H1 (cell line): ENCODE results near the gene GRXCR1. TPM values are rescaled to one million over a fixed set of nuclear protein-coding genes. Genes with fewer than 3 reads are reported as not detected.

Experiments used
- CTCF ChIA-PET: fragments of 300-600 bp; sonication (Branson Sonifier 250); formaldehyde crosslinking; loops from one replicate; lab custom pipeline; 2021; ENCODE audit not compliant: partially characterized antibody; lab: Charles Lee
- POLR2A ChIA-PET: fragments of 300-600 bp; sonication (Branson Sonifier 250); formaldehyde crosslinking; loops from one replicate; lab custom pipeline; 2021; ENCODE audit warnings: inconsistent platforms; ENCODE audit not compliant: partially characterized antibody; lab: Charles Lee
- DNase-seq, 2 experiments: peaks; one replicate each; pipeline versions ENCODE4 v3.0.0 to v3.0.0-alpha.2; 2010 to 2022; ENCODE audit warnings: low spot score in 2 of 2, low read depth in 1 of 2, mixed read lengths in 1 of 2
- FAIRE-seq: peaks from 2 replicates; lab custom pipeline; 2011; peaks lifted over from hg19 to GRCh38; lab: Jason Lieb, UNC
- H2AFZ ChIP-seq: 2 replicates; pipeline ENCODE4 v1.8.1; 2012; ENCODE audit warnings: low read length, inconsistent platforms
- H2AK5ac ChIP-seq: 2 replicates; pipeline ENCODE4 v1.6.1; 2013; ENCODE audit warnings: low read depth, low read length
- H2BK120ac ChIP-seq: replicated peaks from 2 replicates; pipeline ENCODE3; 2013; ENCODE audit warnings: low read depth, low read length, inconsistent platforms
- H2BK12ac ChIP-seq: 2 replicates; pipeline ENCODE4 v1.6.1; 2013; ENCODE audit warnings: low read depth, low read length
- H2BK15ac ChIP-seq: 2 replicates; pipeline ENCODE4 v1.6.1; 2013; ENCODE audit warnings: low read length
- H2BK20ac ChIP-seq: 2 replicates; pipeline ENCODE4 v1.6.1; 2013; ENCODE audit warnings: low read length
- H2BK5ac ChIP-seq: 2 replicates; pipeline ENCODE4 v1.6.1; 2013; ENCODE audit warnings: low read depth, low read length
- H3K14ac ChIP-seq: 2 replicates; pipeline ENCODE4 v1.6.1; 2013; ENCODE audit warnings: inconsistent platforms; ENCODE audit not compliant: insufficient read length
- H3K18ac ChIP-seq: 2 replicates; pipeline ENCODE4 v1.6.1; 2013; ENCODE audit warnings: low read length; ENCODE audit errors: extremely low read depth
- H3K23ac ChIP-seq: 2 replicates; pipeline ENCODE4 v1.6.1; 2013; ENCODE audit warnings: inconsistent platforms; ENCODE audit not compliant: insufficient read length
- H3K23me2 ChIP-seq: 2 replicates; pipeline ENCODE4 v1.6.1; 2013; ENCODE audit warnings: low read depth, low read length
- H3K27ac ChIP-seq: 2 replicates; pipeline ENCODE4 v1.6.1; 2011; ENCODE audit warnings: low read depth, low read length, inconsistent platforms
- H3K27me3 ChIP-seq, 4 experiments: replicated peaks in 1 of 4; 1 replicate in 1 of 4; 2 replicates in 3 of 4; pipeline versions ENCODE4 v1.6.1 to v1.8.1; 2011 to 2013; ENCODE audit warnings: low read length in 3 of 4, mild to moderate bottlenecking in 3 of 4, inconsistent platforms in 2 of 4, mixed read lengths in 2 of 4, moderate library complexity in 1 of 4; ENCODE audit not compliant: control insufficient read depth in 3 of 4, insufficient read depth in 3 of 4; ENCODE audit errors: extremely low read depth in 1 of 4
- H3K36me3 ChIP-seq, 4 experiments: 2 replicates each; pipeline versions ENCODE4 v1.6.1 to v1.8.1; 2011 to 2013; ENCODE audit warnings: mild to moderate bottlenecking in 4 of 4, low read length in 3 of 4, moderate library complexity in 2 of 4, control low read depth in 1 of 4, inconsistent platforms in 1 of 4; ENCODE audit not compliant: insufficient read depth in 4 of 4, control insufficient read depth in 2 of 4
- H3K4ac ChIP-seq: replicated peaks from 2 replicates; pipeline ENCODE3; 2013; ENCODE audit warnings: low read length, low read depth, mixed read lengths, inconsistent platforms; ENCODE audit not compliant: insufficient read length
- H3K4me1 ChIP-seq, 4 experiments: replicated peaks in 1 of 4; 1 replicate in 1 of 4; 2 replicates in 3 of 4; pipeline versions ENCODE4 v1.6.1 to v1.8.1; 2011 to 2013; ENCODE audit warnings: low read length in 3 of 4, inconsistent platforms in 2 of 4, mixed read lengths in 1 of 4; ENCODE audit not compliant: insufficient read depth in 4 of 4, control insufficient read depth in 3 of 4
- H3K4me2 ChIP-seq, 2 experiments: 2 replicates each; pipeline versions ENCODE4 v1.6.1 to v1.8.1; 2011 to 2013; ENCODE audit warnings: low read depth in 2 of 2, low read length in 2 of 2, control low read depth in 1 of 2, inconsistent platforms in 1 of 2, mild to moderate bottlenecking in 1 of 2; ENCODE audit not compliant: insufficient read depth in 1 of 2
- H3K4me3 ChIP-seq, 4 experiments: fragments of 200-600, 300-600 bp in 1 of 4; sonication (generic), shearing (Covaris generic), sonication (Bioruptor Twin) in 1 of 4; 2 replicates each; pipeline versions ENCODE4 v1.5.1 to v1.8.1; 2011 to 2016; ENCODE audit warnings: low read length in 4 of 4, low read depth in 3 of 4, control low read depth in 2 of 4, inconsistent platforms in 2 of 4, mild to moderate bottlenecking in 2 of 4, mixed read lengths in 1 of 4, moderate library complexity in 1 of 4; ENCODE audit not compliant: insufficient read depth in 2 of 4; ENCODE audit errors: extremely low read depth in 1 of 4
- H3K56ac ChIP-seq: replicated peaks from 2 replicates; pipeline ENCODE3; 2013; ENCODE audit warnings: low read depth, mild to moderate bottlenecking, mixed read lengths, low read length, inconsistent platforms; ENCODE audit not compliant: insufficient read length
- H3K79me1 ChIP-seq: 2 replicates; pipeline ENCODE4 v1.6.1; 2013; ENCODE audit warnings: low read depth, low read length, control low read depth
- H3K79me2 ChIP-seq, 2 experiments: 2 replicates each; pipeline versions ENCODE4 v1.6.1 to v1.8.1; 2012 to 2013; ENCODE audit warnings: low read length in 2 of 2, mild to moderate bottlenecking in 2 of 2, inconsistent platforms in 1 of 2; ENCODE audit not compliant: insufficient read depth in 2 of 2, control insufficient read depth in 1 of 2
- H3K9ac ChIP-seq, 4 experiments: replicated peaks in 1 of 4; 1 replicate in 1 of 4; 2 replicates in 3 of 4; pipeline versions ENCODE4 v1.6.1 to v1.8.1; 2011 to 2013; ENCODE audit warnings: low read depth in 3 of 4, low read length in 3 of 4, control low read depth in 2 of 4, mild to moderate bottlenecking in 2 of 4, moderate library complexity in 2 of 4, inconsistent platforms in 1 of 4; ENCODE audit errors: extremely low read depth in 1 of 4
- H3K9me3 ChIP-seq, 2 experiments: 2 replicates each; pipeline versions ENCODE4 v1.6.1 to v1.8.1; 2012 to 2013; ENCODE audit warnings: mild to moderate bottlenecking in 2 of 2, moderate library complexity in 2 of 2, control low read depth in 1 of 2, inconsistent platforms in 1 of 2, low read depth in 1 of 2, low read length in 1 of 2, mixed read lengths in 1 of 2; ENCODE audit not compliant: insufficient read depth in 2 of 2
- H4K20me1 ChIP-seq, 2 experiments: replicated peaks in 1 of 2; 2 replicates each; pipeline versions ENCODE3 to v1.8.1; 2011 to 2013; ENCODE audit warnings: inconsistent platforms in 2 of 2, low read length in 2 of 2, mild to moderate bottlenecking in 1 of 2; ENCODE audit not compliant: insufficient read depth in 2 of 2, control insufficient read depth in 1 of 2
- H4K5ac ChIP-seq: 2 replicates; pipeline ENCODE4 v1.6.1; 2013; ENCODE audit warnings: low read length, low read depth, mixed read lengths, inconsistent platforms; ENCODE audit not compliant: insufficient read length
- H4K8ac ChIP-seq: 2 replicates; pipeline ENCODE4 v1.8.0; 2013; ENCODE audit warnings: mild to moderate bottlenecking, moderate library complexity, low read length, inconsistent platforms; ENCODE audit not compliant: insufficient read depth; ENCODE audit errors: extremely low read depth
- H4K91ac ChIP-seq: replicated peaks from 2 replicates; pipeline ENCODE3; 2013; ENCODE audit warnings: low read length, mixed read lengths, inconsistent platforms; ENCODE audit not compliant: insufficient read length
- SIN3A ChIP-seq, 2 experiments: IDR thresholded peaks in 1 of 2; conservative IDR thresholded peaks in 1 of 2; 2 replicates each; pipeline ENCODE4 v1.6.1; 2011 to 2012; ENCODE audit warnings: low read length in 2 of 2, improper control_type of control experiment in 1 of 2, low read depth in 1 of 2, mild to moderate bottlenecking in 1 of 2
- SUZ12 ChIP-seq: fragments of 200-600 bp; sonication (generic); IDR thresholded peaks from 2 replicates; pipeline ENCODE4 v1.6.1; 2012; ENCODE audit warnings: mild to moderate bottlenecking, inconsistent platforms, low read length, moderate library complexity, mixed read lengths
- TCF12 ChIP-seq: IDR thresholded peaks from 2 replicates; pipeline ENCODE4 v1.6.1; 2011; ENCODE audit warnings: low read depth, mild to moderate bottlenecking, low read length
- WGBS, 2 experiments: shearing (Covaris generic) in 1 of 2; methylation state at CpG; one replicate each; pipeline versions ENCODE4 v1.1.6 to v1.1.7; 2013 to 2015; ENCODE audit warnings: low lambda C conversion rate in 2 of 2, mixed read lengths in 2 of 2, inconsistent platforms in 1 of 2, low coverage in 1 of 2, missing lambda C conversion rate in 1 of 2; ENCODE audit not compliant: insufficient replicate concordance in 2 of 2, insufficient coverage in 1 of 2, insufficient read length in 1 of 2; ENCODE audit errors: extremely low coverage in 1 of 2, missing lambda C conversion rate in 1 of 2; 5-methylcytosine and 5-hydroxymethylcytosine counted together
- polyA plus RNA-seq, 7 experiments: library from polyadenylated mRNA; depleted of rRNA in 3 of 7; stranded (reverse) in 5 of 7; unstranded in 2 of 7; fragments of >200 nt in 5 of 7; fragments of 200-250 nt in 2 of 7; gene quantifications; 1 replicate in 5 of 7; 2 replicates in 1 of 7; 4 replicates in 1 of 7; pipeline versions ENCODE4 v1.2.1 to v1.2.3, GENCODE V29; 2011 to 2013; ENCODE audit warnings: missing spikeins in 2 of 7, mixed read lengths in 2 of 7
- total RNA-seq: library from RNA; stranded (reverse); fragmentation: NEBNext Ultra II Directional; extraction: Animal tissue kit (Norgen Biotek cat#: 25700); gene quantifications from 2 replicates; pipeline ENCODE4 v1.2.1, GENCODE V29; 2021
- TF ChIP-seq, protein P1 (sequence below): IDR thresholded peaks from 2 replicates; pipeline ENCODE4 v1.6.1; 2012; ENCODE audit warnings: inconsistent platforms

The GRXCR1 gene
- total and polyA plus RNA-seq, 2 of the 8 experiments (the other 6 are each of a cell fraction or from before 2014, with no cell fraction given) = not detected

DNA sequence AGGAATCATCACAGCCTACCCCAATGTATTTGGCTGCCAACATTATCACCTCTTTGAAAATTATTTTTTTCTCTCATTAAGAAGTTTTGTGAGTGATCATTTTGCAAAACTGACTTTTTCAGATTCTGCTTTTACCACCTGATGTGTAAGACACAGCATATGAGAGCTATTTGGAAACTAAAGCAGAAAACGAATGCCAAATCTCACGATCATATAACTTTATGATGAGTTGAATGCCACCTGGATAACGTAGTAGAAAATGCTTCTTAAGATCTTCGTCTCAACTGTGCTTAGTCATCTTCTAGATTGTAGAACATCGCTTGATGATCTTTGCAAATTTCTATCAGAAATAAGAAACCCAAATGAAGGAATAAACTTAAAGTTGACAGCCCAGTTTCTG, 21.3 kb upstream of the GRXCR1 start:
- Histone ChIP-seq H2BK120ac (no peak overlapping the region), H3K36me3 (no peaks in the 10 kb centered on the region), H3K4me3 (no peak overlapping the region), H4K5ac (no peak overlapping the region), H3K4ac (no peak overlapping the region), H3K23me2 (no peaks in the 10 kb centered on the region), H3K4me2 (no peak overlapping the region), H2AK5ac (no peak overlapping the region), H2AFZ (no peak overlapping the region), H3K14ac (no peak overlapping the region), H4K8ac (no peak overlapping the region), H3K79me1 (no peaks in the 10 kb centered on the region), H3K9me3 (no peaks in the 10 kb centered on the region), H2BK20ac (no peak overlapping the region), H3K23ac (no peak overlapping the region), H3K56ac (no peak overlapping the region), H3K18ac (no peak overlapping the region), H2BK12ac (no peak overlapping the region), H3K9ac (no peak overlapping the region), H3K79me2 (no peaks in the 10 kb centered on the region), H2BK5ac (no peak overlapping the region), H2BK15ac (no peak overlapping the region), H3K27me3 (peaks cover 0 to 1% (median 0%) of the 10 kb centered on the region in 4 experiments; a peak in 1 of 7 replicates), H3K27ac (no peak overlapping the region), H3K4me1 (no peaks in the 10 kb centered on the region), H4K20me1 (no peaks in the 10 kb centered on the region), H4K91ac (no peak overlapping the region)
- WGBS, 2 experiments = 92% methylated on average over 5 of the region's 5 CpGs; no CpG with 5 or more reads in 1 of the 2 experiments
- TF ChIP-seq, protein P1, sequence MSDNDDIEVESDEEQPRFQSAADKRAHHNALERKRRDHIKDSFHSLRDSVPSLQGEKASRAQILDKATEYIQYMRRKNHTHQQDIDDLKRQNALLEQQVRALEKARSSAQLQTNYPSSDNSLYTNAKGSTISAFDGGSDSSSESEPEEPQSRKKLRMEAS = no peak
- TF ChIP-seq SIN3A (conservative IDR thresholded peaks at IDR 0.05 in 1 of 2, IDR thresholded peaks at IDR 0.05 in 1 of 2; ENCODE audit: low read depth in 1 of 2, low read length in 2 of 2) (no peak), SUZ12 (no peak), TCF12 (no peak)
- ChIA-PET POLR2A (no interaction called here), CTCF (no interaction called here)
- FAIRE-seq = no peak
- no peak for DNase-seq
